H1 (cell line): ENCODE data around the gene EDEM1. TPM values are rescaled to one million over a fixed set of nuclear protein-coding genes. Genes with fewer than 3 reads are reported as not detected.

ENCODE experiments used
- CTCF ChIP-seq, 3 experiments: IDR thresholded peaks; 1 replicate in 2 of 3; 2 replicates in 1 of 3; pipeline versions ENCODE4 v1.5.1 to v1.6.1; 2011; ENCODE audit warnings: low read length in 3 of 3, mild to moderate bottlenecking in 3 of 3, inconsistent platforms in 2 of 3, low read depth in 1 of 3, moderate library complexity in 1 of 3; ENCODE audit not compliant: insufficient read depth in 1 of 3; ENCODE audit errors: control extremely low read depth in 1 of 3
- polyA plus RNA-seq, 7 experiments: library from polyadenylated mRNA; depleted of rRNA in 3 of 7; stranded (reverse) in 5 of 7; unstranded in 2 of 7; fragments of >200 nt in 5 of 7; fragments of 200-250 nt in 2 of 7; gene quantifications; 1 replicate in 5 of 7; 2 replicates in 1 of 7; 4 replicates in 1 of 7; pipeline versions ENCODE4 v1.2.1 to v1.2.3, GENCODE V29; 2011 to 2013; ENCODE audit warnings: missing spikeins in 2 of 7, mixed read lengths in 2 of 7
- total RNA-seq: library from RNA; stranded (reverse); fragmentation: NEBNext Ultra II Directional; extraction: Animal tissue kit (Norgen Biotek cat#: 25700); gene quantifications from 2 replicates; pipeline ENCODE4 v1.2.1, GENCODE V29; 2021

Gene EDEM1
- total and polyA plus RNA-seq, 2 of the 8 experiments (the other 6 are each of a cell fraction or from before 2014, with no cell fraction given), result 4.8 to 16.4 TPM

- no peak for TF ChIP-seq CTCF (IDR thresholded peaks at IDR 0.05; ENCODE audit: control extremely low read depth in 1 of 3, insufficient read depth in 1 of 3, low read depth in 1 of 3, low read length in 3 of 3)
These were observed 9.5 kb downstream of the EDEM1 start (continued) for GRCh38 chr3:5197022-5197421.
